AG04449 (cell line): ENCODE measurements around the gene CACNA2D4.

Source experiments
- CTCF ChIA-PET: fragments of 350-600 bp; formaldehyde crosslinking; extraction: SDS; loops from one replicate; lab custom pipeline; 2021; ENCODE audit warnings: antibody characterized with exemption; lab: Yijun Ruan, JAX
- POLR2A ChIA-PET: fragments of 400-600, 350-600 bp; formaldehyde crosslinking; extraction: SDS; loops from one replicate; lab custom pipeline; 2020; ENCODE audit warnings: antibody characterized with exemption, inconsistent platforms; lab: Yijun Ruan, JAX
- DNase-seq: peaks from one replicate; pipeline ENCODE4 v3.0.0-alpha.2; 2010; ENCODE audit warnings: low read depth, low spot score
- H3K4me3 ChIP-seq: 2 replicates; pipeline ENCODE4 v1.5.1; 2011; ENCODE audit warnings: low read depth, mild to moderate bottlenecking, control low read depth, low read length
- TF ChIP-seq, protein P1 (sequence below): IDR thresholded peaks from one replicate; pipeline ENCODE4 v1.5.1; 2011; ENCODE audit warnings: mild to moderate bottlenecking, moderate library complexity, low read length, control low read depth, inconsistent platforms; ENCODE audit not compliant: insufficient read depth; ENCODE audit errors: missing control alignments

The CACNA2D4 gene

DNA sequence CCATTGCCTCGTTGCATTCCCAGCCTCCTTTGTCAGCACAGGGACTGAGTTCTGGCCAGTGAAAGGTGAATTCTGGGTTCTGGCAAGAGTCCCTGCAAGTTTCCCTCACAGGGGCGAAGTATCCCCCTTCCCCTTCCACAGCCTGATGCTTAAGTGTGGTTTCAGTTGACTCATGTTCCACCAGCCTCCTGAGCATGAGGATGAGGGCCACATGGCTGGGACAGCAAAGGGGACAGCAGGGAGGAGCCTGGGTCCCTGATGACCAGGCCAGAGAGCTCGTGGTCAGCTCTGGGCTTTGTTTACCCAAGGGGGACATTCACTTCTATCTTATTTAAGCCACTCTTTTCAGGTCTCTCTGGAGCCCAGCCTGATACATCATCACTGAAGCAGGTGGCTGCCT, 36.5 kb downstream of the CACNA2D4 start:
- CTCF ChIA-PET = no interaction called here
- POLR2A ChIA-PET = no interaction called here
- no peak overlapping the region for H3K4me3 ChIP-seq
- DNase-seq = no peak
- TF ChIP-seq, protein P1, sequence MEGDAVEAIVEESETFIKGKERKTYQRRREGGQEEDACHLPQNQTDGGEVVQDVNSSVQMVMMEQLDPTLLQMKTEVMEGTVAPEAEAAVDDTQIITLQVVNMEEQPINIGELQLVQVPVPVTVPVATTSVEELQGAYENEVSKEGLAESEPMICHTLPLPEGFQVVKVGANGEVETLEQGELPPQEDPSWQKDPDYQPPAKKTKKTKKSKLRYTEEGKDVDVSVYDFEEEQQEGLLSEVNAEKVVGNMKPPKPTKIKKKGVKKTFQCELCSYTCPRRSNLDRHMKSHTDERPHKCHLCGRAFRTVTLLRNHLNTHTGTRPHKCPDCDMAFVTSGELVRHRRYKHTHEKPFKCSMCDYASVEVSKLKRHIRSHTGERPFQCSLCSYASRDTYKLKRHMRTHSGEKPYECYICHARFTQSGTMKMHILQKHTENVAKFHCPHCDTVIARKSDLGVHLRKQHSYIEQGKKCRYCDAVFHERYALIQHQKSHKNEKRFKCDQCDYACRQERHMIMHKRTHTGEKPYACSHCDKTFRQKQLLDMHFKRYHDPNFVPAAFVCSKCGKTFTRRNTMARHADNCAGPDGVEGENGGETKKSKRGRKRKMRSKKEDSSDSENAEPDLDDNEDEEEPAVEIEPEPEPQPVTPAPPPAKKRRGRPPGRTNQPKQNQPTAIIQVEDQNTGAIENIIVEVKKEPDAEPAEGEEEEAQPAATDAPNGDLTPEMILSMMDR = no peak

DNA sequence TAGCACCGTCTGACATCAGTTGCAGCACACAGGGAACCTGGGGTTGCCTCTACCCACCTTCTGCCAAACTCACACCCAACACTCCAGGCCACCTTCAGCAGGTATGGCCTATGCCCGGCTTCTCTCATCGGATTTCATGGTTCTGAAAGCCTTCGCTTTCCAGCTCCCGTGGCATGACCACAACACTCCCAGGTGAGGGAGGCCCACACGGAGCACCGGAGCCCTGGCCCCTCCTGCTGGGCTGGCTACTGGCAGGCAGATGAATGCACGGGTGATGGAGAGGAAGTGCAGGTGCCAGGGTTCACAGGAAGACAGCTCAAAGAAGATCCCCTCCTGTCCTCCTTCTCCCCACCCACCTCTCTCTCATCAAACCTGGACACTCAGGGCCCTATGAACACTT, 37.2 kb downstream of the CACNA2D4 start:
- POLR2A ChIA-PET = no interaction called here
- H3K4me3 ChIP-seq = no peak overlapping the region
- no peak for DNase-seq
- CTCF ChIA-PET = no interaction called here
- TF ChIP-seq, protein P1 = no peak

DNA sequence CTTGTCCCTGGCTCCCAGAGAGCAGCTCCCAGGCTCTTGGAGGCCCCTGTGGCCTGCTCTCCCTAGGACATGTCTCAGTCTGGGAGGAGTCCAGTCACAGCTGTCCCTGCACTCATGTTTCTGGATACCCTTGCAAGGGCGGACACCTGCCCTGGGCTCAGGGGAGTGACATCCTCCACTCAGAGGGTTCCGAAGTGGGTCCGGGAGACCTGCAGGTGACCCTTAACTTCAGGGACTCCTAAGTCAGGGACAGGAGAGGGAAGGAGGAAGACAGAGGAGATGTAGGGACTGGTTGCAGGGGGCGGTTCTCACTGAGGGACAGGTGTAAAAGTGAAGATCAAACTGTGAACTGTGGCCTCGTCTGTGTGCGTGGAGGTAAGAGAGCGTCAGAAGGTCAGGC, 37.6 kb downstream of the CACNA2D4 start:
- ChIA-PET CTCF (no interaction called here), POLR2A (no interaction called here)
- TF ChIP-seq, protein P1 = no peak
- no peak for DNase-seq
- no peak overlapping the region for H3K4me3 ChIP-seq

DNA sequence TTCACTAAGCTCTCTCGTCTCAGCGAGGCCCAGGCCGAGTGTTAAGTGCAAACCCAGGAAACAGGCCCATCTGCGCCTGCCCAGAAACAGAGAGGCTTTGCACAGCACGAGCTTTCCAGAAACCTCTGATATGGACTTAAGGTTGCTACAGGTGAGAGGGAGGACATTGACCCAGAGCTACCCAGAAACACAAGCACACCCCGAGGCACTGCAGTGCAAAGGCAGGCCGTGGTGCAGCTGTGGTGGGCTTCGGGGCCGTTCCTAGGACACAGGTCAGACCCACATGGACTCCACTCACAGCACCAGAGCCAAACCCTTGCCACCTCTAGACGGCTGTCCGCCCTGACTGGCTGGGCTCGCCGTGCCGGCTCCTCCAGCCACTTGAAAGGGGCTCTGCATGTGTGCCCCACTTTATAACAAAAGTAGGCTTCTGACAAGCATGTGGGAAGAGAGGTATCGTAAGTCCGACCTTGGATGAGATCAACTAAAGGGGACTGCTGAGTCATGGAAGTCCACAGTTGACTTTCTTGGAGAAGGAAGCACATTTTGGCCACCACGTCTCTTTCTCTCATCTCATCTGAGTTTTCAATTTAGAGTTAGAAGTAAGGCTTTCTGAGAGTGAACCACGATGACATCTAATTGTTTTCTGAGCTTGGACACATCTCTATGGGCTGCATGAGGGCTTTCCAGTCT, 38.2 kb downstream of the CACNA2D4 start:
- TF ChIP-seq, protein P1 = no peak
- H3K4me3 ChIP-seq = no peak overlapping the region
- DNase-seq = no peak
- ChIA-PET POLR2A (no interaction called here), CTCF (no interaction called here)

DNA sequence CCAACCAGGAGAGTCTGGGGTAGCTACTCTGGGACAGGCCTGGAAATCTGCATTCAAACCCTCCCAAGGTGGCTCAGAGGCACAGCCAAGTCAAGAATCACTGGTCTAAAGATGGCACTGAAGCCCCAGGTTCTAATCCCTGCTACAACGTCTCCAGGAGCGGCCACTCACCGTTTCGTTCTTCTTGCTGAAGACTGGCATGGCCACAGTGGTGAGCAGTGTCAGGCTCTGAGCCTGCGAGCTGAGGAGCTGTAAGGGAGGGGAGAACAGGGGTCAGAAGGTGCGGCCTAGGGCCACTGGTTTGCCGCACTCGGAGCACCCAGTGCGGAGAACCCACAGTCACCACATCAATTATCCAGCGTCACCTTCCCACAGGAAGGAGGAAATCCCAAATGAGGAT, 38.8 kb downstream of the CACNA2D4 start:
- DNase-seq = no peak
- TF ChIP-seq, protein P1 = no peak
- H3K4me3 ChIP-seq = no peak overlapping the region
- ChIA-PET CTCF (no interaction called here), POLR2A (no interaction called here)

DNA sequence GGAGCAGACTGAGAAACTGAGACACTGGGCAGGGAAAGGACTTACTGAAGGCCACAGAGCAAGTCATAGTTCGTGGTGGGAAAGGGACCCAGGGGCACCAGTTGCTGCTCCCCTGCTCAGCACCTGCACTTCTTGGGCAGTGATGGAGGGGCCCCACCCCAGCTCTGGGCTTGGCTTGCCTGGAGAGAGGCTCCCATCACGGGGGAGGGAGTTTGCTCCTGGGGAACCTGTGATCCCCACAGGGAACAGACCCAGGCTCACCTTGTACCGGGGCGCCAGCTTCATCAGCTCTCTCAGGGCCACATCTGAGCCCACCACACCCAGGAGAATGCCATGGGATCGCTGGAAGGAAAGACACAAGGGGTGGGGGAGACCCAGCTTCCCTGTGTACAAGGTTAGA, 39.8 kb downstream of the CACNA2D4 start:
- ChIA-PET POLR2A (no interaction called here), CTCF (no interaction called here)

More for the DNA sequence above, 39.8 kb downstream of the CACNA2D4 start:
- no peak for DNase-seq
- no peak overlapping the region for H3K4me3 ChIP-seq
- TF ChIP-seq, protein P1 = no peak
